Vagina (tissue), 2 donors: Measurements from ENCODE around the gene STRADA. TPM values are rescaled to one million over a fixed set of nuclear protein-coding genes. Genes with fewer than 3 reads are reported as not detected.
"Not testable (repeated sequence)": the region's sequence is repeated elsewhere in the genome, so short reads cannot be mapped to it uniquely, and the experiment has no call there.

Experiments
- DNase-seq, 2 donors: peaks; one replicate each; pipeline ENCODE4 v3.0.0-alpha.2; 2017; ENCODE audit errors: extremely low spot score in 2 of 2
- H3K27ac ChIP-seq: fragments of 200-600 bp; sonication (generic); one replicate; pipeline ENCODE4 v1.5.1; 2019
- H3K27me3 ChIP-seq: fragments of 200-600 bp; sonication (generic); one replicate; pipeline ENCODE4 v1.5.1; 2019
- H3K36me3 ChIP-seq, 2 donors: fragments of 200-600 bp; sonication (generic); one replicate each; pipeline ENCODE4 v1.5.1; 2017 to 2019
- H3K4me1 ChIP-seq: fragments of 200-600 bp; sonication (generic); one replicate; pipeline ENCODE4 v1.5.1; 2019
- H3K4me3 ChIP-seq, 2 donors: fragments of 200-600 bp; sonication (generic); 1 replicate in 1 of 2; 2 replicates in 1 of 2; pipeline ENCODE4 v1.5.1; 2016 to 2019
- H3K9me3 ChIP-seq: fragments of 200-600 bp; sonication (generic); one replicate; pipeline ENCODE4 v1.5.1; 2019
- POLR2A ChIP-seq, 2 donors: fragments of 450-650 bp; IDR thresholded peaks; one replicate each; pipeline ENCODE4 v1.6.1; 2017; ENCODE audit warnings: antibody characterized with exemption in 2 of 2, mild to moderate bottlenecking in 2 of 2, moderate library complexity in 2 of 2
- POLR2AphosphoS5 ChIP-seq, 2 donors: sonication (generic); formaldehyde crosslinking; IDR thresholded peaks; one replicate each; pipeline ENCODE4 v1.9.0; 2017; ENCODE audit warnings: antibody characterized with exemption in 2 of 2, mild to moderate bottlenecking in 2 of 2, low read depth in 1 of 2; ENCODE audit not compliant: insufficient read depth in 1 of 2
- intact Hi-C: fragments of 100-400 bp; cut with DNase I; formaldehyde crosslinking; loops from one replicate; pipeline ENCODE4 v1.15.1; 2023
- total RNA-seq: library from RNA; depleted of rRNA; stranded (reverse); fragments of >200 nt; gene quantifications from one replicate; pipeline ENCODE4 v1.2.3, GENCODE V29; 2016
- TF ChIP-seq, protein P1 (sequence below), 3 experiments: fragments of 450-650 bp in 2 of 3; fragments of 200-600 bp in 1 of 3; sonication (generic) in 1 of 3; IDR thresholded peaks; one replicate each; pipeline ENCODE4 v1.5.1; 2017 to 2019; ENCODE audit warnings: antibody characterized with exemption in 3 of 3, mild to moderate bottlenecking in 2 of 3, moderate library complexity in 2 of 3

Gene STRADA
- total RNA-seq, 1 donor from 2014 or later: 19.4 TPM

DNA sequence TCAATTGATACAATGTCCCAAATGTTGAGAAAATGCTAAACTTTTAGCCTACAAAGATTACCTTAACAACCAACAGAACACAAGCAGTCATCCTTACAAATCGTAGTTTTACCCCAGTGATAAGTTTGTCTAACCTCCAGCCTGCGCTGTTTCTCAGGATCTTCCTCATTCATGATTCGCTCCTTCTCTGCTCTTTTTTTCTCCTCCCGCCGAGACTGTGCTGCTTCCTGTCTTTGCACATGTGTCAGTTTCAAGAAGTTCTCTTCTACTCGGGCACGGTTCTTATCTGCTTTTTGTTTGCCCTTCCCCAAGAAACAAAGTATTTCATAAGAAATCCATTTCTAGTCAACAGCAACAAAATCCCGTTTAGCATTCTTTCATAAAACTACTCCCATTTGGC lies 10.2 kb upstream of the STRADA start:
- no peaks in the 10 kb centered on the region for H3K4me1 ChIP-seq
- intact Hi-C loops: no loop called here
- DNase-seq: no peak
- TF ChIP-seq POLR2AphosphoS5 (IDR thresholded peaks at IDR 0.05; ENCODE audit: insufficient read depth in 1 of 2, low read depth in 1 of 2) (no peak), POLR2A (IDR thresholded peaks at IDR 0.05) (no peak)
- TF ChIP-seq, protein P1, sequence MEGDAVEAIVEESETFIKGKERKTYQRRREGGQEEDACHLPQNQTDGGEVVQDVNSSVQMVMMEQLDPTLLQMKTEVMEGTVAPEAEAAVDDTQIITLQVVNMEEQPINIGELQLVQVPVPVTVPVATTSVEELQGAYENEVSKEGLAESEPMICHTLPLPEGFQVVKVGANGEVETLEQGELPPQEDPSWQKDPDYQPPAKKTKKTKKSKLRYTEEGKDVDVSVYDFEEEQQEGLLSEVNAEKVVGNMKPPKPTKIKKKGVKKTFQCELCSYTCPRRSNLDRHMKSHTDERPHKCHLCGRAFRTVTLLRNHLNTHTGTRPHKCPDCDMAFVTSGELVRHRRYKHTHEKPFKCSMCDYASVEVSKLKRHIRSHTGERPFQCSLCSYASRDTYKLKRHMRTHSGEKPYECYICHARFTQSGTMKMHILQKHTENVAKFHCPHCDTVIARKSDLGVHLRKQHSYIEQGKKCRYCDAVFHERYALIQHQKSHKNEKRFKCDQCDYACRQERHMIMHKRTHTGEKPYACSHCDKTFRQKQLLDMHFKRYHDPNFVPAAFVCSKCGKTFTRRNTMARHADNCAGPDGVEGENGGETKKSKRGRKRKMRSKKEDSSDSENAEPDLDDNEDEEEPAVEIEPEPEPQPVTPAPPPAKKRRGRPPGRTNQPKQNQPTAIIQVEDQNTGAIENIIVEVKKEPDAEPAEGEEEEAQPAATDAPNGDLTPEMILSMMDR (IDR thresholded peaks at IDR 0.05): no peak
- peaks cover 0 to 80% of the 10 kb centered on the region in 2 donors for H3K36me3 ChIP-seq
- H3K9me3 ChIP-seq: no peaks in the 10 kb centered on the region
- no peak overlapping the region for H3K4me3 ChIP-seq
- H3K27me3 ChIP-seq: no peaks in the 10 kb centered on the region
- H3K27ac ChIP-seq: no peak overlapping the region

DNA sequence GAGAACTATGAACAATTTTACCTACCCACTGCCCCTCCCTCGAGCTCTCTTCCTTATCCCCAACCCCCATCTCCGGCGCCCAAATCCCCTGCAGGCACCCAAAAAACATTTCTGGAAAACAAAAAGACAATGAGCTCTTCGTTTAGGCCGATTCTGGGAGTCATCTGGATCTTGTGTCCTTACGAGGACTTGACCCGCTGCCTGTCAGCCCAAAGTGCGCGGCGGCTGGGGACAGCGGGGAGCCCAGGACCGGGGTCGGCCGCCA lies 524 bp downstream of the STRADA start:
- Histone ChIP-seq H3K27me3 (no peaks in the 10 kb centered on the region), H3K4me3 (peak overlapping the region; percentile 84 to 85), H3K4me1 (peaks cover 11% of the 10 kb centered on the region), H3K36me3 (no peaks in the 10 kb centered on the region), H3K9me3 (no peaks in the 10 kb centered on the region), H3K27ac (peak overlapping the region; percentile 96)
- no peak for DNase-seq
- no peak for TF ChIP-seq POLR2A (IDR thresholded peaks at IDR 0.05)
- TF ChIP-seq POLR2AphosphoS5 (IDR thresholded peaks at IDR 0.05; ENCODE audit: insufficient read depth in 1 of 2, low read depth in 1 of 2): no peak
- TF ChIP-seq, protein P1 (IDR thresholded peaks at IDR 0.05): no peak
- intact Hi-C loops: no loop called here

DNA sequence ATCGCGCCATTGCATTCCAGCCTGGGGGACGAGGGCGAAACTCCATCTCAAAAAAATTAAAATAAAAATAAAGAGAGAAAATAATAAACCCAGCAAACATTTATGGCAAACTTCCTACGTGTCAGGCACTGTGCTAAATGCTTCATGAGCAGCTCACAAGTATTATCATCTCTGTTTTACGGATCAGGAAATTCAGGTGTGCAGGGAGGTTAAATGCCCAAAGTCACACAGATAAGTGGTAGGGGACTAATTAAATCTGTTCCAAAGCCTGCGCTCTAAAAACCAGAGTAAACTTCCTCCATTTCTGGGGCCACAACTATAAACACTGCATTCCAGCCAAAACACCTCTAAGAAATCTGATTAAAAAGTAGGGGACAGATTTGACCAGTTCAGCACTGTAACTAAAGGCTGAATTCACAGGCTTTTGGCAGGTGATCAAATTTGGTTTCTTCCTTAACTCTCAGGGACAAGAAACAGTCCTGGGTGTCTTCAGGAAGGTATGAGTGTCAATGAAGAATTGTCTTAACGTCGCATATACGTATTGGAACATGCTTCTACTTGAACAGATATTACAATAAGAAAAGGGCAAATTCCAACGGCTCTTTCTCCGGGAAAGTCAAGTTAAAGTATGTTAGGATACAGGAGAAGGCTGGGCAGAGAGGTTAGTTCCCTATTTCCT lies 996 bp downstream of the STRADA start:
- H3K36me3 ChIP-seq: no peaks in the 10 kb centered on the region
- peaks cover 11% of the 10 kb centered on the region for H3K4me1 ChIP-seq
- intact Hi-C loops: no loop called here
- H3K9me3 ChIP-seq: no peaks in the 10 kb centered on the region
- H3K4me3 ChIP-seq: peak overlapping the region; percentile 84 to 85
- no peaks in the 10 kb centered on the region for H3K27me3 ChIP-seq
- TF ChIP-seq, protein P1 (IDR thresholded peaks at IDR 0.05): no peak
- no peak for TF ChIP-seq POLR2AphosphoS5 (IDR thresholded peaks at IDR 0.05; ENCODE audit: insufficient read depth in 1 of 2, low read depth in 1 of 2)
- no peak for TF ChIP-seq POLR2A (IDR thresholded peaks at IDR 0.05)
- DNase-seq: no peak
- peak overlapping the region; percentile 96 for H3K27ac ChIP-seq

DNA sequence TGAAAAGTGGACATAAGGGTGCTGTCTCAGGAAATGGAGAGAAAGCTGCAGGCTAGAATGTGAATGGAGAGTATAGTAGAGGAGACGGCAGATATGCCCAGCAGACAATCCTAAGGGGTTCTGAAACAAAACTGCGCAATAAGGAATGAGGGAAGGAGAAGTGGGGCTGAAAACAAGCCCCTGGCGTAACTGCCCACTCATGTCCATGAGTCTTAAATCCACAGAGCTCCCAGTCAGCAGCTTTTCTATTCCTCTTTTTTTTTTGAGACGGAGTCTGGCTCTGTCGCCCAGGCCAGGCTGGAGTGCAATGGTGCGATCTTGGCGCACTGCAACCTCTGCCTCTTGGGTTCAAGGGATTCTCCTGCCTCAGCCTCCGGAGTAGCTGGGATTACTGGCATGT lies 5.9 kb downstream of the STRADA start:
- TF ChIP-seq POLR2AphosphoS5 (IDR thresholded peaks at IDR 0.05; ENCODE audit: insufficient read depth in 1 of 2, low read depth in 1 of 2) (no peak), POLR2A (IDR thresholded peaks at IDR 0.05) (no peak)
- TF ChIP-seq, protein P1 (IDR thresholded peaks at IDR 0.05): no peak
- intact Hi-C loops: no loop called here
- DNase-seq: no peak
- H3K4me3 ChIP-seq: no peak overlapping the region
- H3K36me3 ChIP-seq: no peaks in the 10 kb centered on the region
- peaks cover 9% of the 10 kb centered on the region for H3K4me1 ChIP-seq
- H3K9me3 ChIP-seq: no peaks in the 10 kb centered on the region
- H3K27me3 ChIP-seq: no peaks in the 10 kb centered on the region
- no peak overlapping the region for H3K27ac ChIP-seq

DNA sequence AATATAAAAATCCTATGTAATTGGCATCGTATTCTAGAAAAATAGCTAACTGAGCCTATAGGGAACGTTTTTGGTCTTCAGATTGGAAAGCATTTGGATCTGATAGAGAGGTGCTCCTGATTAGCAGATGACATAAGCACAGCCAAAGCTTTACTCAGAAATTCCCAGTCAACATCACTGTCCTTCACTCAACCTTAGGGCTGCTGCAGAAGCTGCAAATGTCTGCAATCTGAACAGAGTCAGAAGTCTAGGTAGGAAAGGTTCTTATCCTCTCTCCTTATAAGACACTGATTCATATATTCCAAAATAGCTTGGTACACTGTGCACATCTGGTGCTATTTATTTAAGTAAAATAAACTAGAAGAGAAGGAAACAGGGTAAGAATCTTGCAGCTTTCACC lies 19.2 kb downstream of the STRADA start:
- Histone ChIP-seq H3K36me3 (peaks cover 0 to 15% of the 10 kb centered on the region in 2 donors), H3K27ac (no peak overlapping the region), H3K4me3 (no peak overlapping the region), H3K27me3 (no peaks in the 10 kb centered on the region), H3K9me3 (no peaks in the 10 kb centered on the region), H3K4me1 (no peaks in the 10 kb centered on the region)
- no peak for DNase-seq
- TF ChIP-seq POLR2AphosphoS5 (IDR thresholded peaks at IDR 0.05; ENCODE audit: insufficient read depth in 1 of 2, low read depth in 1 of 2): no peak
- TF ChIP-seq POLR2A (IDR thresholded peaks at IDR 0.05): no peak
- TF ChIP-seq, protein P1 (IDR thresholded peaks at IDR 0.05): no peak
- intact Hi-C loops: no loop called here

DNA sequence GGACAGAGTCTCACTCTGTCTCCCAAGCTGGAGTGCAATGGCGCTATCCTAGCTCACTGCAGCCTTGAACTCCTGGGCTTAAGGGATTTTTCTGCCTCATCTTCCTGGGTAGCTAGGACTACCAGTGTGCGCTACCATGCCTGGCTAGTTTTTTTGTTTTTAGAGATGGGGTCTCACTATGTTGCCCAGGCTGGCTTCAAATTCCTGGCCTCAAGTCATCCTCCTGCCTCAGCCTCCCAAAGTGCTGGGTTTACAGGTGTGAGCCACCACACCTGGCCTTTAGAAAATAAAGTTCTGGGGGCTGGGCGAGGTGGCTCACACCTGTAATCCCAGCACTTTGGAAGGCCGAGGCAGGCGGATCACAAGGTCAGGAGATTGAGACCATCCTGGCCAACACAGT lies 21.4 kb downstream of the STRADA start:
- H3K4me3 ChIP-seq, H3K27ac ChIP-seq, H3K27me3 ChIP-seq, H3K9me3 ChIP-seq, intact Hi-C loops, DNase-seq, H3K4me1 ChIP-seq, H3K36me3 ChIP-seq: not testable (repeated sequence)
